CD8-positive, alpha-beta memory T cell (primary cell): Measurements from ENCODE around the gene TWIST2. TPM values are rescaled to one million over a fixed set of nuclear protein-coding genes. Genes with fewer than 3 reads are reported as not detected.

Source experiments
- CTCF ChIA-PET: fragments of 350-600 bp; sonication (Branson Sonifier 250); formaldehyde crosslinking; loops from one replicate; lab custom pipeline; 2021; ENCODE audit warnings: antibody characterized with exemption; lab: Charles Lee
- POLR2A ChIA-PET: fragments of 350-600 bp; sonication (Branson Sonifier 250); formaldehyde crosslinking; loops from one replicate; lab custom pipeline; 2021; ENCODE audit warnings: antibody characterized with exemption; lab: Charles Lee
- DNase-seq, 5 donors: peaks; one replicate each; pipeline versions ENCODE4 v3.0.0 to v3.0.0-alpha.2; 2020 to 2022; ENCODE audit warnings: mixed read lengths in 1 of 5
- H3K27ac ChIP-seq: one replicate; pipeline ENCODE4 v1.7.0; 2013; ENCODE audit warnings: low read depth, mild to moderate bottlenecking, low read length, moderate library complexity
- H3K27me3 ChIP-seq: 2 replicates; pipeline ENCODE4 v1.7.0; 2013; ENCODE audit warnings: low read length, mild to moderate bottlenecking; ENCODE audit not compliant: insufficient read depth, poor library complexity, severe bottlenecking
- H3K36me3 ChIP-seq: 2 replicates; pipeline ENCODE4 v1.7.0; 2013; ENCODE audit warnings: mild to moderate bottlenecking, low read length, moderate library complexity; ENCODE audit not compliant: insufficient read depth
- H3K4me1 ChIP-seq: 2 replicates; pipeline ENCODE4 v1.7.0; 2013; ENCODE audit warnings: mild to moderate bottlenecking, low read length, moderate library complexity; ENCODE audit not compliant: insufficient read depth
- H3K4me3 ChIP-seq: 2 replicates; pipeline ENCODE4 v1.7.0; 2013; ENCODE audit warnings: mild to moderate bottlenecking, low read length
- H3K9me3 ChIP-seq: 2 replicates; pipeline ENCODE4 v1.7.0; 2013; ENCODE audit warnings: mild to moderate bottlenecking, low read length
- H3K27ac Mint-ChIP-seq, 8 donors: one replicate each; pipeline ENCODE4 v1.8.0; 2020 to 2021; ENCODE audit warnings: mixed read lengths in 8 of 8, mild to moderate bottlenecking in 6 of 8, inconsistent platforms in 3 of 8, moderate library complexity in 3 of 8
- H3K27me3 Mint-ChIP-seq, 2 donors: one replicate each; pipeline ENCODE4 v1.8.0; 2020 to 2021; ENCODE audit warnings: mixed read lengths in 2 of 2, mild to moderate bottlenecking in 1 of 2, moderate library complexity in 1 of 2
- H3K36me3 Mint-ChIP-seq, 3 donors: one replicate each; pipeline ENCODE4 v1.8.0; 2020 to 2021; ENCODE audit warnings: mixed read lengths in 3 of 3, inconsistent platforms in 1 of 3, mild to moderate bottlenecking in 1 of 3
- H3K4me1 Mint-ChIP-seq, 3 donors: one replicate each; pipeline ENCODE4 v1.8.0; 2020 to 2021; ENCODE audit warnings: mixed read lengths in 3 of 3, inconsistent platforms in 1 of 3, mild to moderate bottlenecking in 1 of 3
- H3K4me3 Mint-ChIP-seq, 7 donors: one replicate each; pipeline ENCODE4 v1.8.0; 2020 to 2021; ENCODE audit warnings: mixed read lengths in 7 of 7, mild to moderate bottlenecking in 6 of 7, moderate library complexity in 4 of 7, inconsistent platforms in 2 of 7
- H3K9me3 Mint-ChIP-seq, 5 donors: one replicate each; pipeline ENCODE4 v1.8.0; 2020 to 2022; ENCODE audit warnings: mixed read lengths in 5 of 5, mild to moderate bottlenecking in 3 of 5, moderate library complexity in 2 of 5, inconsistent platforms in 1 of 5
- polyA plus RNA-seq: library from polyadenylated mRNA; unstranded; fragments of 300-500 nt; fragmentation: Illumina TruSeq; gene quantifications from one replicate; pipeline ENCODE4 v1.2.3, GENCODE V29; 2021
- total RNA-seq, 2 experiments: library from RNA; stranded (reverse); gene quantifications; one replicate each; pipeline ENCODE4 v1.2.3, GENCODE V29; 2021

The TWIST2 gene
- not detected for total RNA-seq
- not detected for polyA plus RNA-seq

- ChIA-PET CTCF (no interaction called here), POLR2A (no interaction called here)
- Histone ChIP-seq H3K36me3 (no peaks in the 10 kb centered on the region), H3K4me1 (no peaks in the 10 kb centered on the region), H3K27ac (no peak within 1 kb of the TSS), H3K9me3 (no peaks in the 10 kb centered on the region), H3K4me3 (no peak within 1 kb of the TSS), H3K27me3 (peaks cover 14% of the 10 kb centered on the region)
- Mint-ChIP-seq H3K27ac (no peak within 1 kb of the TSS), H3K27me3 (peaks cover 32 to 55% of the 10 kb centered on the region in 2 donors), H3K4me3 (no peak within 1 kb of the TSS), H3K4me1 (peaks cover 0 to 4% (median 0%) of the 10 kb centered on the region in 3 donors), H3K9me3 (no peaks in the 10 kb centered on the region), H3K36me3 (no peaks in the 10 kb centered on the region)
- DNase-seq: no peak
These were observed at the start of gene TWIST2 for GRCh38 chr2:238847841-238848690. Gene TWIST2 (plus strand): TSS chr2:238848085. CDS start chr2:238848216, 131 bp downstream.

- Histone ChIP-seq H3K4me1 (no peaks in the 10 kb centered on the region), H3K9me3 (no peaks in the 10 kb centered on the region), H3K27me3 (no peaks in the 10 kb centered on the region), H3K27ac (no peak overlapping the region), H3K4me3 (no peak overlapping the region), H3K36me3 (no peaks in the 10 kb centered on the region)
- H3K4me3 Mint-ChIP-seq: no peak overlapping the region
- H3K9me3 Mint-ChIP-seq: no peaks in the 10 kb centered on the region
- no peak overlapping the region for H3K27ac Mint-ChIP-seq
- H3K27me3 Mint-ChIP-seq: peaks cover 13 to 42% of the 10 kb centered on the region in 2 donors
- ChIA-PET POLR2A (no interaction called here), CTCF (no interaction called here)
- no peak for DNase-seq
- no peaks in the 10 kb centered on the region for H3K4me1 Mint-ChIP-seq
- H3K36me3 Mint-ChIP-seq: no peaks in the 10 kb centered on the region
These were observed 46.1 kb upstream of the TWIST2 start for GRCh38 chr2:238801791-238802190.

- Mint-ChIP-seq H3K27ac (no peak overlapping the region), H3K4me1 (no peaks in the 10 kb centered on the region), H3K4me3 (no peak overlapping the region), H3K36me3 (no peaks in the 10 kb centered on the region), H3K27me3 (peaks cover 7 to 35% of the 10 kb centered on the region in 2 donors), H3K9me3 (no peaks in the 10 kb centered on the region)
- H3K9me3 ChIP-seq: no peaks in the 10 kb centered on the region
- H3K27me3 ChIP-seq: no peaks in the 10 kb centered on the region
- H3K27ac ChIP-seq: no peak overlapping the region
- ChIA-PET POLR2A (no interaction called here), CTCF (no interaction called here)
- no peak overlapping the region for H3K4me3 ChIP-seq
- H3K36me3 ChIP-seq: no peaks in the 10 kb centered on the region
- DNase-seq: no peak
- H3K4me1 ChIP-seq: no peaks in the 10 kb centered on the region
These were observed 44.9 kb upstream of the TWIST2 start for GRCh38 chr2:238802957-238803356.

GRCh38 chr2:238803996-238804870 lies 43.7 kb upstream of the TWIST2 start:
- ChIA-PET CTCF (no interaction called here), POLR2A (no interaction called here)
- no peak overlapping the region for H3K27ac ChIP-seq
- no peaks in the 10 kb centered on the region for H3K4me1 ChIP-seq
- no peak for DNase-seq
- Mint-ChIP-seq H3K36me3 (no peaks in the 10 kb centered on the region), H3K4me3 (no peak overlapping the region), H3K27me3 (peaks cover 9 to 33% of the 10 kb centered on the region in 2 donors), H3K27ac (no peak overlapping the region), H3K4me1 (no peaks in the 10 kb centered on the region), H3K9me3 (peaks cover 0 to 6% (median 0%) of the 10 kb centered on the region in 5 donors)
- no peak overlapping the region for H3K4me3 ChIP-seq
- H3K36me3 ChIP-seq: no peaks in the 10 kb centered on the region
- H3K9me3 ChIP-seq: no peaks in the 10 kb centered on the region
- H3K27me3 ChIP-seq: no peaks in the 10 kb centered on the region

GRCh38 chr2:238808761-238809160 lies 39.1 kb upstream of the TWIST2 start:
- H3K36me3 Mint-ChIP-seq: no peaks in the 10 kb centered on the region
- no peak overlapping the region for H3K4me3 Mint-ChIP-seq
- DNase-seq: no peak

GRCh38 chr2:238810321-238810720 lies 37.6 kb upstream of the TWIST2 start:
- no peaks in the 10 kb centered on the region for H3K4me1 Mint-ChIP-seq
- no peak overlapping the region for H3K4me3 ChIP-seq
- ChIA-PET POLR2A (no interaction called here), CTCF (no interaction called here)
- no peaks in the 10 kb centered on the region for H3K9me3 ChIP-seq
- H3K36me3 Mint-ChIP-seq: no peaks in the 10 kb centered on the region
- no peak overlapping the region for H3K27ac Mint-ChIP-seq
- no peak for DNase-seq
- no peak overlapping the region for H3K27ac ChIP-seq
- peaks cover 10 to 25% of the 10 kb centered on the region in 2 donors for H3K27me3 Mint-ChIP-seq
- no peaks in the 10 kb centered on the region for H3K36me3 ChIP-seq
- H3K4me3 Mint-ChIP-seq: no peak overlapping the region
- H3K27me3 ChIP-seq: no peaks in the 10 kb centered on the region
- no peaks in the 10 kb centered on the region for H3K4me1 ChIP-seq
- peaks cover 0 to 7% (median 0%) of the 10 kb centered on the region in 5 donors for H3K9me3 Mint-ChIP-seq

More at GRCh38 chr2:238808761-238809160, 39.1 kb upstream of the TWIST2 start:
- Mint-ChIP-seq H3K4me1 (no peaks in the 10 kb centered on the region), H3K27me3 (peaks cover 5 to 16% of the 10 kb centered on the region in 2 donors), H3K9me3 (peaks cover 0 to 7% (median 0%) of the 10 kb centered on the region in 5 donors), H3K27ac (no peak overlapping the region)
- Histone ChIP-seq H3K36me3 (no peaks in the 10 kb centered on the region), H3K27ac (no peak overlapping the region), H3K9me3 (no peaks in the 10 kb centered on the region), H3K27me3 (no peaks in the 10 kb centered on the region), H3K4me3 (no peak overlapping the region), H3K4me1 (no peaks in the 10 kb centered on the region)
- ChIA-PET POLR2A (no interaction called here), CTCF (no interaction called here)

- H3K9me3 Mint-ChIP-seq: peaks cover 0 to 7% (median 0%) of the 10 kb centered on the region in 5 donors
- Histone ChIP-seq H3K36me3 (no peaks in the 10 kb centered on the region), H3K27ac (no peak overlapping the region), H3K9me3 (no peaks in the 10 kb centered on the region), H3K27me3 (no peaks in the 10 kb centered on the region), H3K4me3 (no peak overlapping the region), H3K4me1 (no peaks in the 10 kb centered on the region)
- H3K27me3 Mint-ChIP-seq: peaks cover 10 to 35% of the 10 kb centered on the region in 2 donors
- no peaks in the 10 kb centered on the region for H3K4me1 Mint-ChIP-seq
- POLR2A ChIA-PET: no interaction called here
- H3K27ac Mint-ChIP-seq: no peak overlapping the region
- no peak overlapping the region for H3K4me3 Mint-ChIP-seq
- H3K36me3 Mint-ChIP-seq: no peaks in the 10 kb centered on the region
- DNase-seq: no peak
- CTCF ChIA-PET: no interaction called here
These were observed 36.6 kb upstream of the TWIST2 start for GRCh38 chr2:238811293-238811692.

GRCh38 chr2:238811759-238812158 lies 36.1 kb upstream of the TWIST2 start:
- Mint-ChIP-seq H3K9me3 (peaks cover 0 to 7% (median 0%) of the 10 kb centered on the region in 5 donors), H3K4me3 (no peak overlapping the region), H3K27me3 (peaks cover 11 to 38% of the 10 kb centered on the region in 2 donors), H3K4me1 (no peaks in the 10 kb centered on the region), H3K36me3 (no peaks in the 10 kb centered on the region), H3K27ac (no peak overlapping the region)
- Histone ChIP-seq H3K27ac (no peak overlapping the region), H3K4me1 (no peaks in the 10 kb centered on the region), H3K9me3 (no peaks in the 10 kb centered on the region), H3K36me3 (no peaks in the 10 kb centered on the region), H3K27me3 (no peaks in the 10 kb centered on the region), H3K4me3 (no peak overlapping the region)
- CTCF ChIA-PET: no interaction called here
- DNase-seq: no peak
- POLR2A ChIA-PET: no interaction called here
